ENCODE data around the gene CCDC73.
"Not testable (repeated sequence)": the region's sequence is repeated elsewhere in the genome, so short reads cannot be mapped to it uniquely, and the experiment has no call there.

CCDC73 gene

DNA sequence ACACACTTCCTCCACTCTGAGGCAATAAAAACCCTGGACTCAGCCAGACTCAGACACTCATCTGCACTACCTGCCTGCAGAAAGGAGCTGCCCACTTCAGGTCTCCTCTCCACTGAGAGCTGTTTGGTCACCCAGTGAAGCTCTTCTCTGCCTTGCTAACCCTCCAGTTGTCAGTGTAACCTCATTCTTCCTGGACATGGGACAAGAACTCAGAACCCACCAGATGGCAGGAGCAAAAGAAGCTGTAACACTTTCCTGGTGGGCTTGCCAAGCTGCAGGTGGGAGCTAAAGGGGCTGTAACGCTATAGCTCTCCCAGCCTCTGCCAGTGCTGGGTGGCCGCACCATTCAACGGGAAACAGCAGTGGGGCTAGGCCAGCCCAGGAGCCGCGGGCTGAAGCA is 89.7 kb downstream of the CCDC73 start:
- no peak for DNase-seq

DNA sequence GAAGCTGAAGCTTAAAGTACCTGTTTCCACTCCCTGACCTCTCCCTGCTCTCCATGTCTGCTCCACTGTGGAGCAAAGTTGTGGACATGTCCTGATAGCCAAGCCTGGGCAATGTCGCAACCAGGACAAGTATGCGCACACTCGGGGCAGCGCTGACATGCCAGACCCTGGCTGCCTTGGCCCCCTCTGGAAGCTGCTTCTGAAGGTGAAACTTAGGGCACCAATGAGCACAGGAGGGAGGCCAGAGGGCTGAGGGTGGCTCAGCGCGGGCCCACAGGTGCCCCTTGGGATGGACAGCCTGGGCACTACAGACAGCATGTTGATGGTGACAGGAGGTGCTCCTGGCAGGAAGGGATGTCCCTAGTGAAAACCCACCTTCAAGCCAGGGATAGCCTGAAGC is 90.2 kb downstream of the CCDC73 start:
- DNase-seq, result no peak

DNA sequence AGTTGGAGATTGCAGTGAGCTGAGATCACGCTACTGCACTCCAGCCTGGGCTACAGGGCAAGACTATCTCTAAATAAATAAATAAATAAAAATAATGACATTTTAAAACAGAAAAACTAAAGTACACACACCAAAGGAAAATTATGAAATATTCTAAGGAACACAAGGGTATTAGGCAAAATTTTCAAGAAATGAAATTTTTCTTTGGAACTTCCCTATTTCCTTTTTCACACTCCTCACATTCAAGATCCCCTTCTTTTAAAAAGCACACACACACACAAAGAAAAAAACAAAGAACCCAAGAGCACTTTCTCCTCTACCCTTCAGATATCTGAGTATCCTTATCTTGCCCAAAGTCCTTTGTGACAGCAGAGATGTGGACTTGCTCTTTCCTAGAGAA is 92.8 kb downstream of the CCDC73 start:
- no peak for DNase-seq

DNA sequence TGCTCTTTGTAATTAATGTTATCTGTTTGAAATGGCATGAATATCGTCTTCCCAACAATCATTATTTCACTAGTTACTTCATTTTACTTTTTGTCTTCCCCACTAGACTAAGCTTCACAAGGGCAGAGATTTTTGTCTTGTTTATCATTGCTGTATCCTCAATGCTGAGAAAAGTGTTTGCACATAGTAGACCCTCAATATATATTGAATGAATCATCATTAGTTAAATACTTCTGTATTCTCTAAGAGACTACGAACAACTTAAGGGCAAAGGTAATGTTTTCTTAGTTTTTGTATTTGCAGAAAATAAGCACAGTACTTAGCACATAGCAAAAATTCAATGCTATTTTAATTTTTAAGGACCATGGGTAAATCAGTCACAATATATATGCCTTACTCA is 95.9 kb downstream of the CCDC73 start:
- DNase-seq, result no peak

DNA sequence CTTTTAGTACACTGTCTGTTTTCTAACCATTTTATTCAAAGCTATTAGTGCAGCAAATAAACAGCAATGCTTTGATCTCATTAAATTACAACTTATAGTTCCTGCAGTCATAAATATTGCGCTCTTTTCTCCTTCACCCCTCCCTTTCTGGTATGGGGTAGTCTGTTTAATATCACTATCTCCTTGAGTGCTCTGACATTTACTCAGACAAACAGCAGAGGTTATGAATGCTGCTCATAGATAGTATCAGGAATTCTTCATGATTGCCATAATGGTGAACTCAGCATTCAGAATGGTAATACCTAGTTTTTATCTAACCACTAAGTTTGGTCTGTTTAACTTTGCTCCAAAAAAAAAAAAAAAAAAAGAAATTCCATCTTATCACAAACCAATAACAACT is 123.4 kb downstream of the CCDC73 start:
- DNase-seq, result no peak

DNA sequence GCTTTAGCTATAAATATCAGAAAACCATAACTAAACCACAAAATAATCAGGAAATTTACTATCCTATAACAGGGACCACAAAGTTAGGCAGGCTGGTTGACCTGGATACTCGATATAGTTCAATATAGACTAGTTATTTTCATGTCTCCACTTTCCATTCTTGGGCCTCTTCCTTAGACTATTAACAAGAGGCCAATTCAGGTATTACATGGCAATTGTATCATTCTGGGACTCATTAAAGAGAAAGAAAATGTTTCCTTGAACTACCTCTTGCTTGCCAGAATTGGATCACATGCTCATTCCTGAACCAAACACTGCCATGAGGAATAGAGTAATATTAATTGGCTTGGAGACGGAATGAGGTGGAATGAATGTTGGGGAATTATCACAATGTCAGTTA is 134.8 kb downstream of the CCDC73 start:
- DNase-seq, result no peak

DNA sequence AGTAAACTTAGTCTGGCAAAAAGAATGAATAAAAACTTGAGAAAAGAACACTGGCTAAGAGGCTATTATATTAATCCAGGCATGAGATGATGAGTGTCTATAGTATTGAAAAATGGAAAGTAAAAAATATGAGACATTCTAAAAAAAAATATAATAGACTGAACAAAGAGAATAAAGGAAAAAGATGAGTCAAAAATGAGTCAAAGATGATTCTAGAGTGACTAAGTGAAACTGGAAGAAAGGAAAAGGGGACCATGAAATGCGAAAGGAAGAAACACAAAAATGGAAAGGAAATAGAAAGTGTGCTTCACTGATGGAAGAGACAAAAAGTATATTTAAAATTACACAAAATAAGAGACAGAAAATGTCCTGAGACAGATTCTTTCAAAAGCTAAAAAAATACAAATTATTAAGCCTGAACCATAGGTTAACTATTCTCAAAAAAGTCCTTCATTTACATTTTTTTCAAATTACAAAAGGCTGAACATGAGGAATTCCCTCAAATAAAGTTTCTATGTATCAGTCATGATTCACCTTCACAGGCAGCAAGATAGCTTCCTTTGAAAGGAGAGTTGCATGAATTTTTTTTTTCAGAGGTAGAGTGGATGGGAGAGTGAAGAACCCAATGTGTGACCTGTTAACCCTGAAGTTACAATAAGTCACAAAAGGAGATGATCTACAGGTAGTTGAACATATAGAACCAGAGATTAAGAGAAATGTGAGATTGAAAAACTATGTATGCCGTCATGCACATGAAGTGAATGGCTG is 135.6 kb downstream of the CCDC73 start:
- no peak for DNase-seq

DNA sequence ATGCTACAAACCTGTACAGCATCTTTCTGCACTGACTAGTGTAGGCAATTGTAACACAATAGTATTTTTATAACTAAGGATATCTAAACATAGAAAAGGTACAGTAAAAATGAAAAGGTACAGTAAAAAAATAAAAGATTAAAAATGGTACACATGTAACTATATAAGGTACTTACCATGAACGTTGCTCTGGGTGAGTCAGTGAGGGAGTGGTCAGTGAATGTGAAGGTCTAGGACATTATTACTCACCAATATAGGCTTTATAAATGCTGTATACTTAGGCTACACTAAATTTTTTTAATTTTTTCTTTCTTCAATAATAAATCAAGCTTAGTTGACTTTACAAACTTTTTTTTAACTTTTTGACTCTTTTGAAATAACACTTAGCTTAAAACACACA is 150.9 kb downstream of the CCDC73 start:
- DNase-seq, result no peak

DNA sequence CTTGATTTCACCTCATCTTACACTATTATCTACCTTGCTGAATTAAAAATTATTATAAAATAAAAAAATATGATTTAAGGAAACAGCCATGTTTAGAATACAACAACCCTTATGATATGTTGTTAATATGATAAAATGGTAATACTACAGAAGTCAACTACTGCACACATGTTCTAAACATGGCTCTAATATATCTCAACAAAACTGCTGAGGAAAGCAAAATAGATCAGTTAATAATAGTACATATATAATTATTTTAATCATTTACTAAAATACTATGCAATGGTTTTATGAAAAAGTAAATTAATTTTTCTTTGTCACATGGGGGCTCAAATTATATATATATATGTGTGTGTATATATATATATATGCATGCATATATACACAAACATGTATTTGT is 153.1 kb downstream of the CCDC73 start:
- DNase-seq, result no peak

DNA sequence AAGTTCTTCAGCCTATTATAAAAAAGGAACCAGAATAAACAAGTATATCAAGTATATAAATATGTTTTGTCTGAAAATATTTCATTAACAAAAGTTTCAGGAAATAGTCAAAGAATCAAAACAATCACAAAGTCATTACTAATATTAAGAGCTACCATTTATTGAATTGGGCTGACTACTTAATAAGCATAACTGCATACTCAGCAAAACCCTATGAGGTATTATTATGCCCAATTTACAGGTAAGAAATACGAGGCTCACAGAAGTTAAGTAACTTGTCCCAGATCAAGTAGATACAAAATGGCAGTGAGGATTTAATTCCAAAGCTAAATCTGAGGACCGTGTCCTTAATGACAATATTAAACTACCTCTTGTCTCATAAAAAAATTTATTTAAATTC is 158.6 kb downstream of the CCDC73 start:
- DNase-seq, result no peak

DNA sequence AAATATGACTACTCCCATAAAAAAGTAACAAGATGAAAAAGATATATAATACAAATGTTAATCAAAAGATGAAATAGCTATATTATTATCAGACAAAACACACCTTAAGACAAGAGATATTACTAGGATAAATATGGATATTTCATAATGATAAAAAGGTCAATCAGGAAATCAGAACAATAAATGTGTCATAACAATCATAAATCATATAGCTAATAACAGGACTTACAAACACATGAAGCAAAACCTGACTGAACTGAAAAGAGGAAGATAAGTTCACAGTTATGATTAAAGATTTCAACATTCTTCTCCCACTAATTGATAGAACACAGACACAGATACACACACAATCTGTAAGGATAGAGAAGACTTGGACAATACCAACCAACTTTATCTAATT is 163.6 kb downstream of the CCDC73 start:
- no peak for DNase-seq

DNA sequence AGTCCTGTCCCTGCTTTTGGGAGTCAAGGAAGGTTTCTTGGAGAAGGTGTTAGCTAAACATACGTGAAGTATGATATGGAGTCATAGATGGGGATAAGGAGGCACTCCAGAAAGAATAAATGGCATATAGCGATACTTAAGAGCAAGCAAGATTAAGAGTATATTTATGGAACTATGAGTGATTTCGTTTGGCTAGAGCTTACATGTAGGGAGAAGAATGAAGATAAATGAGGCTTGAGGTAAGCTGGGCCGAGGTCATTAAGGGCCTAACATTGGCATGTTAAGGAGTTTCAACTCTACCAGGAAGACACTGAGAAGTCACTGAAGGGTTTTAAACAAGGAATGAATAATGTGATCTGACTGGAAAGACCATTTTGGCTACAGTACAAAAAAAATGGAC is 177.6 kb downstream of the CCDC73 start:
- no peak for DNase-seq

DNA sequence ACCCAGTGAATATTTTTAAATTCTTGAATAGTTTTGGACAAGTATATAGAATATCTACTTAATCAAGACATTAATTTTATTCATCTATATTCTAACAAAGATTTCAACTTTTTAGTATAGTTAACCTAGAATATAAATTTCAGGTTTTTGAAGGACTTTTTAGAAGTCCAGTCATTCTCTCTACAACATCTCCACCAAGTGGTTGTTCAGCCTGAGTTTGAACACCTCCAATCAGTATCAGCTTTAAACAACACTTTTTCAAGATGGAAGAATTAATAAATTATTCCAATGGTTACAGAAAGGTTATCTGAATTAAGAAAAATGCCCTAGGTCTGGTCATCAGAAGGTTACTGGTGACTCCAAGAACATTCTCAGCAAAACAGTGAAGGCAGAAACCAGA is 179.0 kb downstream of the CCDC73 start:
- DNase-seq, result no peak

DNA sequence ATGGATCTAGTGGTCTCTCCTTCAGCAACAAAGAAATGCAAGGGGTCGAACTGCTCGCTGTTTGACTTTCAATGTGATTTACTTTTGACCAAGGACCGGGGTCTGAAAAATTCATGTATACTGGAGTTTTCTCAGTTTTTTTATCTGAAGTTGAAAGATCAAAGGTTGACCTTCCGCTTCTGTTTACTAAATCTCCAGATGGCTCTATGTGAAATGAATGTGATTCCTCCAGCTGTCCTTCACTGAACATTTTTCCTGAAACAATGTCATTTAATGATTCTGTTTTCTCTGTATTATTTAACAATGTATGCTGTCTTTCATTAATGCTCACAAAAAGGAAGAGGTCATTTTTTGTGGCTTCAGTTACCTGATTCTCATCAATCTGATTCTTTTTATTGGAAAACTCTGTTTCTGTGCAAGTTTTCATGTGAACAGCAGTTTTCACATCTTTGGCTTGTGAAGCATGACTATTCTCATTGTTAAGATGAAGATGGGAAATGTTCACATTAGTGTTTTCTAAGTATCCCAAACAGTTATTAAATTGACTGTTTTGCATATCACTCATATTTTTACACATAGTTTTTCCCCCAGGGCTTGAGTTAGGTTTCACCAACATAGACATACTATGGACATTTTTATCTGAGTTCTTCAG is 180.8 kb downstream of the CCDC73 start:
- no peak for DNase-seq

DNA sequence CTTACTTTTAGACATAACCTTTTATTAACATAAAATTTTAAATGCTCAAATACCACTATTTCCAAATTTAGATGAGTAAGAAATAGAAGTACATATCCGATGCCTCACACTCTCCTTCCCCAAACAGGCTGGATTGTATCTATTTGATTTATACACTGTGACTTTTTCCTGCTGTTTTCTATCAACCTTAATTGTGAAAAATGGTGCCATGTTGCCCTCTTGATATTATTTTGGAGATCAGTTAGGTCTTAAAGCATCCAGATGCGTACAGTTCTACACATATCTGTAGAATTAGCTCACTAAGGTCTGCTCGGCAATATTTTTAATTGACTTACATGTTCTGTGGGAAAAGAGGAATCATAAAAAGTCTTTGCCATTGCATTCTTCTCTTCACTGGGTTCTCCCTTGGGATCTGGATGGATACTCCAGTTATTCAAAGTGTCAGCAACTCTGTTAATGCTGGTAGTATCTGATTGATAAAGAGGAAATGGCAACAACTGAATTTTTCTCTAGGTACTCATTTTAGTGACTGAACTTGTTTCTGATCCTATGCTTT is 183.6 kb downstream of the CCDC73 start:
- DNase-seq, result no peak

DNA sequence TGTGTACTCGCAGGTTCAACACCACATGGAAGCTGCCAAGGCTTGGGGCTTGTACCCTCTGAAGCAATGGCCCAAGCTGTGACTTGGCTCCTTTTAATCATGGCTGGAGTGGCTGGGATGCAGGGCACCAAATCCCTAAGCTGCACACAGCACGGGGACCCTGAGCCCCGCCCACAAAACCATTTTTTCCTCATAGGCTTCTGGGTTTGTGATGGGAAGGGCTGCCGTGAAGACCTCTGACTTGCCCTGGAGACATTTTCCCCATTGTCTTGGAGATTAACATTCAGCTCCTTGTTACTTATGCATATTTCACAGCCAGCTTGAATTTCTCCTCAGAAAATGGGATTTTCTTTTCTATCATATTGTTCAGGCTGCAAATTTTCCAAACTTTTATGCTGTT is 185.6 kb downstream of the CCDC73 start:
- DNase-seq, result not testable (repeated sequence)

DNA sequence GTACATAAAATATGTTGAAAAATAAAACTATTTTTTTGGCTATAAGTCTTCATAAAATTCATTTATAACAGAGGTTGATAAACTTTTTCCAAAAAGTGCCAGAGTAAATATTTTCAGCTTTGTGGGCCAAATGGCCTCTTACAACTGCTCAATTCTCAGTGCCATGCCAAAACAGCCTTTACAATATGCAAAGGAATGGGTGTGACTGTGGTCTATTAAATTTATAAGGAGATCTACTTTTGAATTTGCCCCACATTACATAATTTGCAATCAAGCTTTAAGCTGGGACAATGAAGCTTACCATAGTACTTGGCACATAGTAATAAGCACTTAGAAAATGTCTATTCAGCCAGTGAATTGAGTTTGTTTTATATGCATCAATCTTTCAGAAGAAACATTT is 188.2 kb downstream of the CCDC73 start:
- DNase-seq, result no peak

DNA sequence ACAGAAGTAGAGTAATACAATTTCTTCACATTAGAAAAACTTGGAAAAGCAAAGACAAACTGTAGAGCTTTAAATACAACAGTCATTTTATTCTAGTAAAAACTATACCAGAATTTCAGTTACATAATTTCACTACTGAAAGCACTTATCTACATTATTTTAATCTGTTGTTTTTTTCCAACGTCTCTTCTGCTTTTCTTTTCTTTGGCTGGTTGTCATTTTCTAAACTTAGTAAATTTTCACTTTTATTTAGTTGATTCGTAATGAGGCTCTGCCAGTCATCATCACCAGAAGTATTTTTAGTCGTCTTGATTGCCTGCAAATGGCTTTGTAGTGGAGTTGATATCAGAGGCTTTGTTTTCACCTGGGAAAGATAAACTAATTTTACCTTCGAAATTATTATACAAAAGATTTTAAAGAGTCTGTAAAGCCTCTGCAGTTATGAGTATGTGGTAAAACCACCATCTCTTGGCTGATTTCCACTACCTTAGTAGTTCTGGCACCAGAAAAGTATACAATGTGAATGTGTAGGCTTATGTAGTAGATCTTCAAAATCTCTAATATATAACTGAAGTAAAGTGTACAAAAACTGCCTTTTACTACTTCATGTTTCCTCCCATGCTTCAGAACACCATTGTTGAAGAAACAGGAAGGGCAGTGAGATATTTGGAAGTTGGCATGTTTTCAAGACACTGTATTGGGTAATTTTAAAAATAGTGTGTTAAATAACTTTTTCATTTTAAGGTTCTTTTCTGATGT is 191.6 kb downstream of the CCDC73 start:
- DNase-seq, result no peak

DNA sequence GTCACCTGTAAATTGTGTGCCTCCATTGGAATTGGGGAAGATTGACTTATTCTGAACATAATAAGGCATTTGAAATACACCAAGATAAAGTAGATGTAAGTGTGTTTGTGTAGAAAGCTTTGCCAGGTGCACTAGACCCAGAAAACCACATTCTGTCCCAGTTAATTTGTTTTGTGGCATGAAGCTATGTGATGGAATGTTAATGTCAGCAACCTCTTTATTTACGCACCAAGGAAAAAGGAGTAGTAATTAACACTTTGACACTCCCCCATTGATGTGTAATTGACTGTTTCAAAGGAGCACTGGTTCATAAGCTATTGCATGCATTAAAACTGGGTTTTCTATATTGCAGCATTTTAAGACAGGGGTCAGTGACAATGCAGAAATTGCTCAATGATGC is 196.5 kb downstream of the CCDC73 start:
- DNase-seq, result no peak

DNA sequence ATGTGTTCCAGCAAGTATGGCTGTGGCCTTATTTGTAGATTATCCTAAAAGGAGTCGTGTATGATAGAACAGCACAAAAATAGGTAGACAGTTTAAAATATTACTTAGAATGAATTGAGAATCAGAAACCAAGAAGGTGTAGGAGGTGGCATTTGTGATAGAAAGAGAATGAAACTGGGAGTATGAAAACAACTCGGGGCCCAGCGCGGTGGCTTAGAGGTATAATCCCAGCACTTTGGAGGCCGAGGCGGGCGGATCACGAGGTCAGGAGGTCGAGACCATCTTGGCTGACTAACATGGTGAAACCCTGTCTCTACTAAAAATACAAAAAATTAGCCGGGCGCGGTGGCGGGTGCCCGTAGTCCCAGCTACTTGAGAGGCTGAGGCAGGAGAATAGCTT is 198.3 kb downstream of the CCDC73 start:
- peak; percentile 68 for DNase-seq

DNA sequence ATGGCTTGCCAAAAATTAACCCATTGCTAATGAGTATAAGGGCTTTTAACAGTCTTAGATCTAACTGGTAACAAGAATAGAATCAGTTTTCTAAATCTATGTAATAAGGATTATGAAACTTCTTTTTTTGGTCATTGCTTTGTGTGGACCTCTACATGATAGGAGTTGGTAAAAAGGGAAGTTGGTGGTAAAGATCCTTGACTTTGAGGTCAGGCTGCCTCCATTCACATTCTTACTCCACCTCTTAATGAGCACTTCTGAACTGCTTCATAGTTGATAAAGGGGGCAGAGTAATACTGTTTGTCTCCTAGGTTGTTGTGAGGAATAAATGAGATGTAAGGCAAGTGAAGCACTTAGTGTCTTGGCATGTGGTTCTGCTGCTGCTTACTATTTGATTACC is 200.2 kb downstream of the CCDC73 start:
- DNase-seq, result no peak

DNA sequence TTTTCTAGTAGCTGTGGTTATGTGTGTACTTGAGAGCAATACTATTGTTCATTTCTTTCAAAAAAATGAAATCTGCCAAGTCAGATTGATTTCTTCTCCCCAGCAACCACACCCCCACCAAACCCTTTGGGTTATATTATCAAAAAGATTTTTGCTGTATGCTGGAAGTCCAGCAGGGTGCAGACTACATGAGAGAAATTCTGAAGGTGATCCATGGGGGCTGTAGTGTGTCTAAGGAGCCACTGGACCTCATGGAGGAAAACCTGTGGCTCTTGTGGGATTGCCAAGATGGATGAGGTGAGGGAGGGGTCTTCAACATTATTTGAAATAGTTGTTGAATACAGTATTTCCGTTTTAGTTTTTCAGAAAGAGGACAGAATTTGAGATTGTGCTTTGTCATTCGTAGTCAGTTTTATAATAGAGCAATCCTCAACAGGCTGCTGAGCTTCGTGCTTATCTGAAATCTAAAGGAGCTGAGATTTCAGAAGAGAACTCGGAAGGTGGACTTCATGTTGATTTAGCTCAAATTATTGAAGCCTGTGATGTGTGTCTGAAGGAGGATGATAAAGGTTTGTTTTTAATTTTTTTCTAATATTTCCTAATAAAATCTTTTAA is 207.8 kb downstream of the CCDC73 start:
- no peak for DNase-seq

DNA sequence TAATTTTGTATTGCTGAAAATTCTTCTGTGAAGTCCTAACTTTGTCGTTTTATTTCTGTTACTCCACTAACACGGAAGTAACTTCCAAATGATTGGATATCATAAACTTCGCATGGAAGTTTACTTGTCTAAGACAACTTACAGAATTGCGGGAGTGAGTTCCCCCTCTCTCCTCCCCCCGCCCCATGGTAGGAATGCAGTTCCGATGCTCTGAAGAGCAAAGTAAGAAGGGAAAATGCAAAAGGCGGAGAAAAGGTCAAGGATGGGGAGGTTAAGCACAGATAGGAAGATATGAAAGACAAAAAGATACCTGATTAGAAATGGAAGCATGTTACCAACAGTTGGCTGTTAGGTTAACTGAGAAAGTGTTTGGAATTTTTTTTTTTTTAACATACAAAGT is 209.5 kb downstream of the CCDC73 start:
- no peak for DNase-seq

Measured in activated CD8-positive, alpha-beta memory T cell treated with anti-CD3 and anti-CD28 coated beads for 24 hours (primary cell).